Ovary (tissue), 3 donors: ENCODE data around the gene CYB5A.

Experiments used
- POLR2A ChIP-seq: fragments of 450-650 bp; IDR thresholded peaks from one replicate; pipeline ENCODE4 v1.6.1; 2017; ENCODE audit warnings: antibody characterized with exemption, mild to moderate bottlenecking, moderate library complexity
- TF ChIP-seq, protein P1 (sequence below), 3 donors: fragments of 450-650 bp in 2 of 3; fragments of 200-600 bp in 1 of 3; IDR thresholded peaks; one replicate each; pipeline versions ENCODE4 v1.5.1 to v1.8.0; 2016 to 2022; ENCODE audit warnings: antibody characterized with exemption in 3 of 3, mild to moderate bottlenecking in 1 of 3
- donor health status: DM: no; HTN: no; CAD: no.

DNA sequence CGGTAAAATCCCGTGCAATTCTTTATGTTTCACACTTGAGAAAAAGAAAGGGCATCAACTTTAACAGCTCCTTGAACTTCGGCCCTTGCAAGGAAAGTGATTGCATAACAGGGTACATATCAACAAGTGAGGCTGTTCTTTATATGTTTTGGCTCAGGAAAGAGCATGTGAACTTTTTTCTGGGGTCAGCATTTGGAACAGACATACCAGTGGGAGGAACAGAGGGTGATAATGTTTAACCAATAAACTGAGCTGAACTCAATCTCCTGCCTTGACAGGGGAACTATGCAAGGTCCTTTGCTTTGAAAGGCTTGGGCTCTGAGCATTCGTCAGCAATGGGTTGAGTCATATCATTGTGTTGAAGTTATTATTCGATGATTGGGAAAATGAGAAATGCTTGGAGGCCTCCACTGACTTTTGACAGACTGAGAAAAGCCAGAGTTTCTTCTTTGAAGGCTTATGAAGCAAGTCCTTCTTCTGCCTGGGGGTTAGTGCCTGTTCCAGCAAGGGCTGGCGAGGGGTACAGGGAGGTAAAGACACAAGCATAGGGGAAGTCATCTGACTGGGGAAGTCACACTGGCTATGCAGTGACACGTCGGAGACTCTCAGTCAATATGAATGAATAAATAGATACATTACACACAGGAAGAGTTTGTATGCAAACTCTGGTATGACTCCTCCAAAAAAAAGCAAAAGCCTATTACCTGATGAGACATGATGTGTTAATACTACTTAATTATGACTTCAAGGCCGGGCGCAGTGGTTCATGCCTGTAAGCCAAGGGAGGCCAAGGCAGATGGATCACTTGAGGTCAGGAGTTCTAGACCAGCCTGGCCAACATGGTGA is 57.2 kb downstream of the CYB5A start:
- TF ChIP-seq, protein P1, sequence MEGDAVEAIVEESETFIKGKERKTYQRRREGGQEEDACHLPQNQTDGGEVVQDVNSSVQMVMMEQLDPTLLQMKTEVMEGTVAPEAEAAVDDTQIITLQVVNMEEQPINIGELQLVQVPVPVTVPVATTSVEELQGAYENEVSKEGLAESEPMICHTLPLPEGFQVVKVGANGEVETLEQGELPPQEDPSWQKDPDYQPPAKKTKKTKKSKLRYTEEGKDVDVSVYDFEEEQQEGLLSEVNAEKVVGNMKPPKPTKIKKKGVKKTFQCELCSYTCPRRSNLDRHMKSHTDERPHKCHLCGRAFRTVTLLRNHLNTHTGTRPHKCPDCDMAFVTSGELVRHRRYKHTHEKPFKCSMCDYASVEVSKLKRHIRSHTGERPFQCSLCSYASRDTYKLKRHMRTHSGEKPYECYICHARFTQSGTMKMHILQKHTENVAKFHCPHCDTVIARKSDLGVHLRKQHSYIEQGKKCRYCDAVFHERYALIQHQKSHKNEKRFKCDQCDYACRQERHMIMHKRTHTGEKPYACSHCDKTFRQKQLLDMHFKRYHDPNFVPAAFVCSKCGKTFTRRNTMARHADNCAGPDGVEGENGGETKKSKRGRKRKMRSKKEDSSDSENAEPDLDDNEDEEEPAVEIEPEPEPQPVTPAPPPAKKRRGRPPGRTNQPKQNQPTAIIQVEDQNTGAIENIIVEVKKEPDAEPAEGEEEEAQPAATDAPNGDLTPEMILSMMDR (IDR thresholded peaks at IDR 0.05) = no peak
- no peak for TF ChIP-seq POLR2A
